ENCODE measurements around the gene LTBP1.
"Not testable (repeated sequence)": the region's sequence is repeated elsewhere in the genome, so short reads cannot be mapped to it uniquely, and the experiment has no call there.

The LTBP1 gene

GRCh38 chr2:32946314-32947075, at the start of gene LTBP1:
Gene LTBP1, plus strand, starts transcription at chr2:32946953. Its CDS starts 372 bp downstream, at chr2:32947325.
- DNase-seq (ENCODE audit: low spot score): peak; percentile 47

- no peak for DNase-seq (ENCODE audit: low spot score)
These were observed 46.3 kb upstream of the LTBP1 start for GRCh38 chr2:32900246-32900973.

GRCh38 chr2:32901313-32901712, 45.4 kb upstream of the LTBP1 start:
- no peak for DNase-seq (ENCODE audit: low spot score)

- no peak for DNase-seq (ENCODE audit: low spot score)
These were observed 44.6 kb upstream of the LTBP1 start for GRCh38 chr2:32902174-32902573.

- DNase-seq (ENCODE audit: low spot score): no peak
These were observed 43.8 kb upstream of the LTBP1 start for GRCh38 chr2:32902986-32903385.

GRCh38 chr2:32904074-32904473, 42.7 kb upstream of the LTBP1 start:
- DNase-seq (ENCODE audit: low spot score): no peak

- DNase-seq (ENCODE audit: low spot score): no peak
These were observed 42.0 kb upstream of the LTBP1 start for GRCh38 chr2:32904751-32905150.

GRCh38 chr2:32905270-32905669, 41.5 kb upstream of the LTBP1 start:
- DNase-seq (ENCODE audit: low spot score): no peak

GRCh38 chr2:32910883-32911598, 35.7 kb upstream of the LTBP1 start:
- no peak for DNase-seq (ENCODE audit: low spot score)

- DNase-seq (ENCODE audit: low spot score): no peak
These were observed 31.1 kb upstream of the LTBP1 start for GRCh38 chr2:32915694-32916093.

- DNase-seq (ENCODE audit: low spot score): no peak
These were observed 28.0 kb upstream of the LTBP1 start for GRCh38 chr2:32918774-32919173.

- DNase-seq (ENCODE audit: low spot score): not testable (repeated sequence)
These were observed 26.9 kb upstream of the LTBP1 start for GRCh38 chr2:32919901-32920300.

- not testable (repeated sequence) for DNase-seq (ENCODE audit: low spot score)
These were observed 25.3 kb upstream of the LTBP1 start for GRCh38 chr2:32921486-32921885.

GRCh38 chr2:32922501-32922900, 24.3 kb upstream of the LTBP1 start:
- no peak for DNase-seq (ENCODE audit: low spot score)

GRCh38 chr2:32923109-32923508, 23.6 kb upstream of the LTBP1 start:
- DNase-seq (ENCODE audit: low spot score): no peak

- no peak for DNase-seq (ENCODE audit: low spot score)
These were observed 21.4 kb upstream of the LTBP1 start for GRCh38 chr2:32925283-32925815.

GRCh38 chr2:32925976-32926707, 20.6 kb upstream of the LTBP1 start:
- DNase-seq (ENCODE audit: low spot score): no peak

- no peak for DNase-seq (ENCODE audit: low spot score)
These were observed 20.1 kb upstream of the LTBP1 start for GRCh38 chr2:32926708-32927084.

GRCh38 chr2:32930436-32930835, 16.3 kb upstream of the LTBP1 start:
- DNase-seq (ENCODE audit: low spot score): no peak

GRCh38 chr2:32931519-32931918, 15.2 kb upstream of the LTBP1 start:
- no peak for DNase-seq (ENCODE audit: low spot score)

GRCh38 chr2:32931945-32932709, 14.6 kb upstream of the LTBP1 start:
- DNase-seq (ENCODE audit: low spot score): no peak
